GM21515 (cell line): ENCODE results near the gene ROBO1.

Experiments used
- ATAC-seq: cut with Tn5 transposase; IDR thresholded peaks from one replicate; pipeline ENCODE4 v1.9.1; 2021; ENCODE audit not compliant: unreplicated experiment

The ROBO1 gene

DNA sequence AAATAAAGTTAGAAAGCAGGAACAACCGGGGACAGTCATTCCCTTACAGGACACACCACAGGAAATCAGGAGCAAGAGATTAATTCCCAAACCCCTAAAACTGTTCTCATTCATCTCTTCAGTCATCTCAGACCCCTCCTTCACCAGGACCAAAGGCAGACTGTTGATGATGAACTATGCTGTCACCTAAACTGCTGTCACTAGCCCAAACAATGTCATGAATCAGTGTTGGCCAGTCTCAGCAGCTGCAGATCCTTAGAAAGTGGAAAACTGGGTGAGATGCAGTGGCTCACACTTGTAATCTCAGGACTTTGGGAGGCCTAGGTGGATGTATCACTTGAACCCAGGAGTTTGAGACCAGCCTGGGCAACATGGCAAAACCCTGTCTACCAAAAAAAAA is 909.6 kb downstream of the ROBO1 start:
- ATAC-seq: no peak

DNA sequence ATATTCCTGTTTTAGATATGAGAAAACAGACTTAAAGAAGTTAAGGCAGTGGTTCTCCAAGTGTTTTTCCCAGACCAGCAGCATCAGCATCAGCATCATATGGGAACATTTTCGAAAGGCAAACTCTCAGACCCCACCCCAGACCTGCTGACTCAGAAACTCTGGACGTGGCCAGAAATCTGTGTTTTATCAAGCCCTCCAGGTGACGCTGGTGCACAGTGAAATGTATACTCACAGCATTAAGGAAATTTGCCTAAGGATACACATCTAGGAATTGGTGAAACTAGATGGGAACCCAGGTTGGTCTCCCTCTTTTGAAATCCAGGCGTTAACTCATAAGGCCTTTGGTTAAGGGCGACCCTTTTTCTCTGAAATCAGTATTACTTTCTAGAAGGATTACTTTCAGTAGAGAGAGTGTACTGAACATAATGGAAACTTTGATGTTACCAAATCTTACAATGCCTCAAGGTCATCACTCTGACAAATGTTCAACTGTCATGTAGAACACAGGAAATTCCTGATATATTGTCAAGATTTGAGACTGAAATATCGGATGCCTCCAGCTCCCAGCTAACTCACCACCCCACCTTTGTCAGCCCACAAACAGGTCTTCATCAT is 910.2 kb downstream of the ROBO1 start:
- ATAC-seq: no peak

- no peak for ATAC-seq
Measured at GRCh38 chr3:78856164-78856563, 911.6 kb downstream of the ROBO1 start.

DNA sequence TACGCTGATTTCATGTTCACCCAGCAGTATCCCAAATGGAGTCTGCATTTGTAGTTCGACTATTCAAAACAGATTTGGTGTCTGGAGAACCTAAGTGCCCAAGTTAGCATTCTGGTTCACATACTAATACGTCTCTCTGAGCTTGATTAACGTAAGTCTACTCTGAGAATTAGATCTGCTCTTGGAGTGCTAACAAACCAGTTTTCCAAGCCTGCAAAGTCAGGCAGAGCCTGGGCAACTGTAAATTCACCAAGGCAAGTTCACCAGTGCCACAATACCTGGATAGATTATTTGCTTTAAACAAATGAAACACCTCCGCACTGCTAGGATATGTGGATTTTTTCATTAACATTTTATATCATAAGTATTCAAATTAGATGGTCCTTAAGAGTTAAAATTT is 912.6 kb downstream of the ROBO1 start:
- no peak for ATAC-seq

DNA sequence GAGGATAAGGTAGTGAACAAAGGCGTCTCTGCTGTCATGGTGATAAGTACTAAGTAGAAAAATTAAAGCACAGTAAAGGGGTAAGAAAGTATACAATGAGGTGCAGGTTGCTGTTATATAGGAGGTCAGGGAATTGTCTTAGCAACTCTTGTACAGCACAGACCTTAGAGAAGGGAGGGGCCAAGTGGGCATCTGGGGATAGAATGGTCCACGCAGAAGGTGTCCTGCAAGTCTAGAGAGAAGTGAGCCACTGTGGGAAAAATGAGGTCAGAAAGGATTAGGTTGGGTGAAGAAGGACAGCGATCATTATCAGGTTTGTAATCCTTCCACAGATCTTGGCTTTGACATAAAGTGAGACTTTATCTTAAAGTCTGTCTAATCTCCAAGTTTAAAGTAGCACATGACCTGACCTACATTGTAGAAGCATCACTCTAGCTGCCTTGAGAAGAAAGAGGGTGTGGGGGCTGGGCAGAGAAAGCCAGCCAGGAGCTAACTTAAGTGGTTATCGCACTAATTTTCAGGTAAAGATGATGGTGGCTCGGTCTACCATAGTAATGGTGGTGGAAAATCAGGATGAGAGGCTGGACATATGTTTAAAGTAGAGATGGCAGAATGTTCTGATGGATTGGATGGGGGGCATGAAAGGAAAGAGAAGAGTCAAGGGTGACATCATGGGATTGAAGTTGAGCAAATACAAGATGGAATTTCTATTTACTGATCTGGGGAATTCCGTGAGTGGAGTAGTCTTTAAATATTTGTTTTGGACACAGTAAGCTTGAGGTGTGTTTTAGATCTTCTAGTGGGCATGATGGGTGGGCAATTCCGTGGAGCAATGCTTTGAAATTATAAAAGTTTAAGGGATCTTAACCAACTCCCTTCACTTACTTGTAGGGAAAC is 919.2 kb downstream of the ROBO1 start:
- ATAC-seq: no peak

DNA sequence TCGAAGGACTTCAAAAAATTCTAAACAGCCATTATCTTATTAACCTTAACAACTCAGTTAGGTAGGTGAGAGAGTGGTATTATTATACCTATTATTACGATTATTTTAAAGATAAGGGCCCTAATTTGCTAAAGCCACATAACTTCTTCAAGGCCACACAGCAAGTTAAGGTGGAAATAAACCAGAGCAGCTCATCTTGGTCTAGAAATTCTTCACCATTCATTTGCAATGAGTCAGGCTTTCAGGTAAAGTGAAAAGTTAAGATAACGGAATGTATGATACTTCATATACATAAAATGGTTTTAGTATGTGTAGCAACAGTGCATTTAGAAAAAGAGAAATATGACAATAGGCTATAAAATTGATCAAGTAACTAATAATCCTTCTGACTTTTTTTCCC is 920.2 kb downstream of the ROBO1 start:
- no peak for ATAC-seq

DNA sequence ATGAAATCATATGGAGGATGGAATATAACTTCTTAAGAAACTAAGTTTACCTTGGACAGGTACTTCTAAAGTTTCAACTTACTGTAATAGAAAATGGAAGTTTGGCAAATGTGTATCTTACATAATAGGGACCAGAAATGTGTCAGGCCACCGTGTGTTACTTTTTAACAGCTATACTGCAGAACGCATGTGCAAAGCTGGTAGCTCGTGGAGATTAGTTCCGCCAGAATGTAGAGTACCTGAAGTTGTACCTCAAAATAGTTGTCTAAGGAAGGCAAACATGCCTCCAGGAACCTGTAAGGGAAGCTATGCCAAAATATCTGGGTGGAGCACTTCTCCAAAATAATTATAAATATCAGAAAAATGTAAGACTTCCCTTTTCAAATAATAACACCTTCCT is 920.6 kb downstream of the ROBO1 start:
- no peak for ATAC-seq

DNA sequence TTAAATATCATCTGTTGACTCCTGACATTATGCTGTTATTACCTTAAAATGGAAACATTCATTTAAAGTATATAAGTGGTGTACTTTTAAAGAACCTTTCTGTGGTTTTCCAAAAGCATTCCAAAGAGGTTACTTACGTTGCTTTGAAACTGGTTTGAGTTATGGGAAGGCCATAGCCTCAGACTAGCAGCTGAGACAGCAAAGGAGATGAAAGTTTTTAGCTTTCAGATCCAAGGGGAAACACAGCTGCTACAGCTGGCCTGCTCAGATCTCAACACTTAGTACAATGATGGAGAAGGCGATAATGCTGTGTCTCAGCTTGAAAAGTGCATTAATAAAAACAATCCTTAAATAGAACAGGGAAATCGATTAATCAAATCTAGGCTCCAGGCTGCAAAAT is 921.1 kb downstream of the ROBO1 start:
- no peak for ATAC-seq

- ATAC-seq: no peak
Measured at GRCh38 chr3:78845605-78846004, 922.2 kb downstream of the ROBO1 start.

GRCh38 chr3:78844307-78844706 is 923.5 kb downstream of the ROBO1 start:
- ATAC-seq: no peak

GRCh38 chr3:78839693-78840092 is 928.1 kb downstream of the ROBO1 start:
- ATAC-seq: no peak

GRCh38 chr3:78838362-78838761 is 929.4 kb downstream of the ROBO1 start:
- no peak for ATAC-seq

- ATAC-seq: no peak
Measured at GRCh38 chr3:78834910-78835309, 932.9 kb downstream of the ROBO1 start.

GRCh38 chr3:78832785-78833204 is 935.0 kb downstream of the ROBO1 start:
- no peak for ATAC-seq

- ATAC-seq: no peak
Measured at GRCh38 chr3:78831446-78831972, 936.3 kb downstream of the ROBO1 start.

GRCh38 chr3:78830470-78830869 is 937.3 kb downstream of the ROBO1 start:
- ATAC-seq: no peak

GRCh38 chr3:78827618-78828017 is 940.2 kb downstream of the ROBO1 start:
- no peak for ATAC-seq

GRCh38 chr3:78825858-78826215 is 942.0 kb downstream of the ROBO1 start:
- no peak for ATAC-seq

- no peak for ATAC-seq
Measured at GRCh38 chr3:78825118-78825857, 942.5 kb downstream of the ROBO1 start.

- no peak for ATAC-seq
Measured at GRCh38 chr3:78823859-78824258, 943.9 kb downstream of the ROBO1 start.

GRCh38 chr3:78823434-78823833 is 944.4 kb downstream of the ROBO1 start:
- ATAC-seq: no peak

- ATAC-seq: no peak
Measured at GRCh38 chr3:78822726-78823125, 945.1 kb downstream of the ROBO1 start.
